T-helper 22 cell (primary cell): ENCODE measurements around the gene HSPA1A.
A peak's percentile ranks its signal among the peaks of the same experiment; 100 is the strongest.
"Not testable (repeated sequence)": the region's sequence is repeated elsewhere in the genome, so short reads cannot be mapped to it uniquely, and the experiment has no call there.

Experiments used
- DNase-seq: peaks from one replicate; pipeline ENCODE4 v3.0.0-alpha.2; 2020; ENCODE audit warnings: low read depth

Gene HSPA1A

GRCh38 chr6:31811645-31812044 is 3.7 kb upstream of the HSPA1A start:
- no peak for DNase-seq

GRCh38 chr6:31813465-31813849 is 1.9 kb upstream of the HSPA1A start:
- no peak for DNase-seq

DNA sequence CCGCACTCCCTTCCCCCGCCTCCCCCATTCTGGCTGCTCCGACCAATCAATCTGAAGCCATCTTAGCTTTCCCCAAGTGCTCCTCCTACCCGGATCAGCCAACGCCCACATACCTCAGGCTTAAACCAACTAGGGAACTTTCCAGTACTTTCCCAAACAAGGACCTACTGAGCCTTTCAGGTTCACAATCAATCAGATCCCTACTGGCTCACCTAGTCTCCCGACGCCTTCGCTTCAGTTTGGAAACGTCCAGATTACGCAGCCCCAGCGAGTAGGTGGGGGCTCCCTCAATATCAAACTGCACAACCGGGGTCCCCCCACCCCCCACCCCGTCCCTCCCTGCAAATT is 692 bp upstream of the HSPA1A start:
- DNase-seq = peak; percentile 75

- DNase-seq = not testable (repeated sequence)
Observed at GRCh38 chr6:31817133-31817928, 2.0 kb downstream of the HSPA1A start.

GRCh38 chr6:31817929-31818511 is 2.7 kb downstream of the HSPA1A start:
- DNase-seq = not testable (repeated sequence)

- DNase-seq = no peak
Observed at GRCh38 chr6:31819871-31820299, 4.5 kb downstream of the HSPA1A start.

DNA sequence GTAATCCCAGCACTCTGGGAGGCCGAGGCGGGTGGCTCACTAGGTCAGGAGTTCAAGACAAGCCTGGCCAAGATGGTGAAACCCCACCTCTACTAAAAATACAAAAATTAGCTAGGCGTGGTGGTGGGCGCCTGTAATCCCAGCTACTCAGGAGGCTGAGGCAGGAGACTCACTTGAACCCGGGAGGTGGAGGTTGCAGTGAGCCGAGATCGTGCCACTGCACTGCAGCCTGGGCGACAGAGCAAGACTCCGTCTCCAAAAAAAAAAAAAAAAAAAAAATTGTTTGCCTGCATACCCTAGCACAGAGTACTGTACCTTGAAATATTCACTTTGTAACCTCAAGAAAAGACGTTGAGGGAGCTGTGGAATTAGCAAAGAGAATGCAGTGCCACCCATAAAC is 5.1 kb downstream of the HSPA1A start:
- DNase-seq = not testable (repeated sequence)

GRCh38 chr6:31821301-31822035 is 6.1 kb downstream of the HSPA1A start:
- DNase-seq = no peak

DNA sequence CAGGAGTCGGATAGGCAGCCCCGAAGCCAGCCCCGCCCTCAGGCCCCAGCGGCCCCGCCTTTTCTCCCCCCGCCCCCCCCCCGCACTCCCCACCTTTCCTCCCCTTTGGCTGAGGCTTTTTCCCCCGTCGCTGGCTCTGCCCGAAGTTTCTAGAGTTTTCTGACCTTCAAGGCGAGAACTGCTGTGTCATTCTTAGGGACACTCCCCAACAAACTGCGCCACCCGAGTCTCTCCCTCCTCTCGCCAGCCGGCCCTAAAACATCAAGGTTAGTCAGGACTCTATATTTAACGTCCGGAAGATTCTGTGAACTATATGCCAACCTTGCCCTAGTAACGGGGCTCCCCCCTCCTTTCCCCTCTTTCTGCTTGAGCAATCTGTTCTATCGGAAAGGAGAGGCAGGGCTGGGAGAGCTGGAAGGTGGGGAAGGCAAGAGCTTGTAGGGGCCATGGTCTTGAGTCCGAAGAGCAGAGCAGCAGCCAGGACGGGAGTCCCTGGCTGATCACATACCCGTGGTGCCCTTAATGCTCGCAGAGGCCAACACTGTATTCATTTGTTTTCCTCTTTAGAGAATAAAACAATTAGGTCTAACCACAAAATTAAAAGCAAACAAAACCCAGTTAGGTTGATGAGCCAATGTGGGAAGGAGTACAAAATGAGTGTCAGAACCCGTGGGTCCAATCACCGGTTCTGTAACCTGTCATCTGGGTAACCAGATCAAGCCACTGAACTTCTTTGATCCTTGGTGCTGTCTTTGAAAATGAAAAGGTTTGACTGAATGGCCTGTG is 6.9 kb downstream of the HSPA1A start:
- peak; percentile 62 for DNase-seq

GRCh38 chr6:31823592-31824196 is 8.4 kb downstream of the HSPA1A start:
- not testable (repeated sequence) for DNase-seq

- no peak for DNase-seq
Observed at GRCh38 chr6:31825553-31825952, 10.2 kb downstream of the HSPA1A start.

DNA sequence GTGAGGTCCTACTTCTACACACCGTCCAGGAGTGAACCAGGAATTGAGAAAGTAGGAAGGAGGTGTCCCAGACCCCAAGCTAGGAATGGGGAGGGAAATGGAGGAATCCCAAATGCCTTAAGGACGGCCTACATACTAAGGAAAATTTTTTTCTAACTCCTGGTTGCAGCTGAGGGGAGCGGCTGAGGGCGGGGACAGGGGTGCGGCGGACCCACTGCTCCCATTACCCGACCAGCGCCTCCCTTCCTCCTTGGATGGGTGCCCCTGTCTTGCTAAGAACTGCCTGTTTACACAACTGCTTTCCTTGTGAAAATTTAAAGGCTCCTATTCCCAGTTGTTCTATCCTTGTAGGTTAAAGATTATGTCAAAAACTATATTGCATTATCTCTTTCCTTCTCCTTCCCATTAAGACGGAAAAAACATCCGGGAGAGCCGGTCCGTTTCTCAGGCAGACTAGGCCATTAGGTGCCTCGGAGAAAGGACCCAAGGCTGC is 11.5 kb downstream of the HSPA1A start:
- no peak for DNase-seq

DNA sequence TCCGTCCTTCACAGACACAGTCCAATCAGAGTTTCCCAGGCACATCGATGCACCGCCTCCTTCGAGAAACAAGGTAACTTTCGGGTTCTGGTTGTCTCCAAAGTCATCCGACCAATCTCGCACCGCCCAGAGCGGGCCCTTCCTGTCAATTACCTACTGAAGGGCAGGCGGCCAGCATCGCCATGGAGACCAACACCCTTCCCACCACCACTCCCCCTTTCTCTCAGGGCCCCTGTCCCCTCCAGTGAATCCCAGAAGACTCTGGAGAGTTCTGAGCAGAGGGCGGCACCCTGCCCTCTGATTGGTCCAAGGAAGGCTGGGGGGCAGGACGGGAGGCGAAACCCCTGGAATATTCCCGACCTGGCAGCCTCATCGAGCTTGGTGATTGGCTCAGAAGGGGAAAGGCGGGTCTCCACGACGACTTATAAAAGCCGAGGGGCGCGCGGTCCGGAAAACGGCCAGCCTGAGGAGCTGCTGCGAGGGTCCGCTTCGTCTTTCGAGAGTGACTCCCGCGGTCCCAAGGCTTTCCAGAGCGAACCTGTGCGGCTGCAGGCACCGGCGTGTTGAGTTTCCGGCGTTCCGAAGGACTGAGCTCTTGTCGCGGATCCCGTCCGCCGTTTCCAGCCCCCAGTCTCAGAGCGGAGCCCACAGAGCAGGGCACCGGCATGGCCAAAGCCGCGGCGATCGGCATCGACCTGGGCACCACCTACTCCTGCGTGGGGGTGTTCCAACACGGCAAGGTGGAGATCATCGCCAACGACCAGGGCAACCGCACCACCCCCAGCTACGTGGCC is 12.1 kb downstream of the HSPA1A start, which contains the start of gene HSPA1B:
Gene HSPA1B, plus strand, starts transcription at position 453 of the 794 bp plus-strand sequence. Its CDS starts 213 bp downstream, at position 666.
- DNase-seq = peak; percentile 86

- DNase-seq = no peak
Observed at GRCh38 chr6:31829633-31830283, 14.4 kb downstream of the HSPA1A start.

DNA sequence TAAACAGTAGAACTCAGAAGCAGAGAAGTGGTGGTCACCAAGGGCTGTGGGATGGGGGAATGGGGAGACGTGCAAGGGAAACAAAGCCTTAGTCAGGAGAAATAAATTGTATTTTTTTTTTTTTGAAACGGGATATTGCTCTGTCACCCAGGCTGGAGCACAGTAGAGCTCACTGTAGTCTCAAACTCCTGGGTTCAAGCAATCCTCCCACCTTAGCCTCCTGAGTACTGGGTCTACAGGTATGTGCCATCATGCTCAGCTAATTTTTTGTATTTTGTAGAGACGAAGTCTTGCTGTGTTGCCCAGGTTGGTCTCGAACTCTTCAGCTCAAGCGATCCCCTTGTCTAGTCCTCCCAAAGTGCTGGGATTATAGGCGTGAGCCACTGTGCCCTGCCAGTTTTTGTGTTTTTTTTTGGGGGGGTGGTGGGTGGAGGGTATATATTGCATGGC is 15.6 kb downstream of the HSPA1A start:
- DNase-seq = no peak

GRCh38 chr6:31831350-31832215 is 16.2 kb downstream of the HSPA1A start:
- no peak for DNase-seq

- DNase-seq = peak; percentile 63
Observed at GRCh38 chr6:31834367-31835250, 19.3 kb downstream of the HSPA1A start.

DNA sequence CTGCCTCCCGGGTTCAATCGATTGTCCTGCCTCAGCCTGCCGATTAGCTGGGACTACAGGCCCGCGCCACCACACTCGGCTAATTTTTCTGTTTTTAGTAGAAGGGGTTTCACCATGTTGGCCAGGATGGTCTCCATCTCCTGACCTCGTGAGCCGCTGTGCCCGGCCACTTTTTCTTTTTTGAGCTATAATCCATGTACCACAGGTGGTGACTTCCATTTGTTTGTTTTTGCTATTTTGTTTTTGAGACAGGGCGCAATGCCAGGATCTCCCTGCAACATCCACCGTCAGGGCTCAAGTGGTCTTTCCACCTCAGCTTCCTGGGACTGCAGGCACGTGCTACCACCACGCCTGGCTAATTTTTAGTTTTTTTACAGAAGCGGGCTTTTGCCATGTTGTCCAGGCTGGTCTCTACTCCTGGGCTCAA is 20.7 kb downstream of the HSPA1A start:
- no peak for DNase-seq
